OCI-M2 (cell line): Measurements from ENCODE around the gene LBX1.

ENCODE experiments used
- DNase-seq: peaks from one replicate; lab custom pipeline; 2025; ENCODE audit not compliant: unreplicated experiment; lab: John Stamatoyannopoulos, UW

LBX1 gene, protein sequence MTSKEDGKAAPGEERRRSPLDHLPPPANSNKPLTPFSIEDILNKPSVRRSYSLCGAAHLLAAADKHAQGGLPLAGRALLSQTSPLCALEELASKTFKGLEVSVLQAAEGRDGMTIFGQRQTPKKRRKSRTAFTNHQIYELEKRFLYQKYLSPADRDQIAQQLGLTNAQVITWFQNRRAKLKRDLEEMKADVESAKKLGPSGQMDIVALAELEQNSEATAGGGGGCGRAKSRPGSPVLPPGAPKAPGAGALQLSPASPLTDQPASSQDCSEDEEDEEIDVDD

DNA sequence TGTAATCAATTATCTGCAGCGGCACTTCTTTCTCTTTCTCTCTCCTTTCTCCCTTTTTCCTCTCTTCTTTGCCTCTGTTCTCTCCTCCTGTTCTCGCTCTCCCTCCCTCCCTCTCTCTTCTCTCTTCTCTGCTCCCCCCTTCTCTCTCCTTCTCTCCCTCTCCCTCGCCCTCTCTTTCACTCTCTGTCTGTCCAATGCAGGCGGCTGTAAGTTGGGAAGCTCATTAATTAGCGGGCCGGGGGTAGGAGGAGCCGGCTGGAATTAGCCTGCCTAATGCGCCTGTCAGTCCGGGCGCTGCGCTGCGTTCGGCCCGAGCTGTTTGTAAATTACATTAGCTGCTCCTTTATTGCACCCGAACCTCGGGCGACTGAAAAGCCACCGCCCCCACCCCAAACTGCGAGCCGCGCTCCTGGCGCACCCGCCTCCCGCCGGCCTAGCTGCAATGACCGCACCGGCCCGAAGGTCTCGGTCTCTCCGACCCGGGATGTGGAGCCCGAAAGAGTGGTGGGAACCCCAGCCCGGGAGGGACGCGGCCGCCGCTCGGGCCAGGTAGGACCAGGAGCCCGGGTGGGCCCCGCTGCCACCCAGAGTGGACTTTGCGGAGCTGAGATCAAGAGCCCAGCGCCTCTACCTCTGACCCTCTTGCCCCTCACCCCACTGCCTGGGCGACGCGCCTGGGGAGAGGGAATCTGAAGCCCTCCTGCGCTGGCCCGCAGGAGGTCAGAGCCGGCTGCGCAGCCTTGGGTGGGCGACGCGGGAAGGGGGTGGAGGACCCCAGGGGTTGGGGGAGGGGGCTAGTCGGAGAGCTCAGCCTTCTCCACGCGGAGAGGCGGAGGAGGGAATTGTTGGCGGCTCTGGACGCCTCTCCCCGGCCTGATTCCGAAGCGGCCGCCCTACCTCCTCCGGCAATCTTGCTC is at the start of gene LBX1:
TSS of gene LBX1 (minus strand) at position 198 of the 917 bp plus-strand sequence. CDS start 648 bp downstream, outside the sequence.
- DNase-seq: no peak

DNA sequence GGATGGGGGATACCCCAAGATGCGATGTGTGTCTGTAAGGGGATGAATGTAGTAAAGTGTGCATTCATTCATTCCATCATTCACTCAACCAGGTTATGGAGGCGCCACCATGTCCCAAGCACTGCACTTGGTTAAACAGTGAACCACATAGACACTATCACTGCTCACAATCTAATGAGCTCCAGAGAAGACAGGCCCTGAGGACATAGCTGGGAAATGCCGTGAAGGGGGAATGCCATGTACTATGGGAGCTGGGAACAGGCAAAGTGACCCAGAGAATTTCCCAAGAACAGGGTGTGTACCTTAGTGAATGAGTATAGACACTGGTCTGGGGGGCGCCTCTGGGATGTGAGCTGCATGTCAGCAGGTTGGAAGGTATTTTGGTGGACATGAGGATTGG is 44.5 kb upstream of the LBX1 start:
- no peak for DNase-seq

DNA sequence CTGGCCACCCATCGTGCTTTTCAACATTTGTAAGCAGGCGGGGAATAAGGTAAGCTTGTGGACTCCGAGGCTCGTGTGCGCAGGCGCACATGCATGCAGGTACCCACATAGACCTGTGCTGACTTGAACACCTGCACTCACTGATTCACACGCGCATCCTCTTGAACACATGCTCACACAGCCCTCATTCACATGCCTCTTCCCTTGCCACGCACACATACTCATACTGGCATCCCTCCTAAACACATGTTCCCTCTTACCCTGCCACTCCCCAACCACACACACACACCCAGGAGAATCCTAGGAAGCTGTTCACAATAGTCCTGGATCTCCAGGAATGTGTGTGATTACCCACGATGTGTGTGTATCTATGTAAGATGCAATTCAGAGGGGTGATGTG is 44.1 kb upstream of the LBX1 start:
- DNase-seq: no peak

DNA sequence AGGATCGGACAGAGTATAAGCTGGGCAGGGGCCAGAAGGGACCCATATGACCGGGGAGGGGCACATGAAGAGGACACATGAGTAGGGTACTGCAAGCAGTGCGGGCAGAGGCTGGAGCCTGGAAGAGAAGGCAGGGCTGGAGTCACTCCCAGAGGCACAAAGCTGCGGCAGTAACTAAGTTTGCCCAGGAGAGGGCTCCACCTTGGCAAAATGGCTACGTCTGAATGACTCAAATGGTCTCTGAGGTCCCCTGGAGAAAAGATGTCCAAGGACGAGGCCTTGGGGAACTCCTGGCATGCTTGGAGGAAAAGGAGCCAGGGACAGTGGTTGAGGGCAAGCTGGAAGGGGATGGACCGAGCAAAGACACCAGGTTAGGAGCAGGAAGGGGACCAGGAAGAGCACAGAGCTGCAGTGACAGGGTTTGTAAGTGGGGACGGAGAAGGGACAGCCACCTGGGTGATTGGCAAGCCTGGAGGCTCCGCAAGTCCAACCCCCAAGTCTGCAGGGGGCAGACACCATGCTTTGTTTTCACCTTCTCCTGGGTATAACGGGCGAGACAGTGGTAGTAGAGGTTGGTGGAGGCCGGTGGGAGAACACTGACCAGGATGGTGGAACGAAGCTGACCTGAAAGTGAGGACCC is 43.1 kb upstream of the LBX1 start:
- no peak for DNase-seq

DNA sequence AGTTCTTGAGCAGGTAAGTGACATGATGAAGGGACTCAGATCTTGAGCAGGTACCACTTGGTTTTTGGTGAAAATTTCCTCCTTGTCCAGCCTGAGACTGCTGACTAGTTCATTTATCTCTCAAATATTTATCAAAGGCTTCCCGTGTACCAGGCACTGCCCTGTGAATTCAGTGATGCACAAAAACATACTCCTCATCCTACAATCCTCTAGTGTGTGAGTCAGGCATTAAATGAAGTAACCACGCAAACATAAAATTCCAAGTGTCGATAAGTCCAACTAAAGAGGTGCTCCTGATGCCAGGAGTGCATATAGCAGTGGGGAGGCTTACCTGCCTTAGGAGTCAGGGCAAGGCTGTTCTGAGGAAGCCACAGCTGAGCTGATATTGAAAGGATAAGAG is 41.5 kb upstream of the LBX1 start:
- no peak for DNase-seq

DNA sequence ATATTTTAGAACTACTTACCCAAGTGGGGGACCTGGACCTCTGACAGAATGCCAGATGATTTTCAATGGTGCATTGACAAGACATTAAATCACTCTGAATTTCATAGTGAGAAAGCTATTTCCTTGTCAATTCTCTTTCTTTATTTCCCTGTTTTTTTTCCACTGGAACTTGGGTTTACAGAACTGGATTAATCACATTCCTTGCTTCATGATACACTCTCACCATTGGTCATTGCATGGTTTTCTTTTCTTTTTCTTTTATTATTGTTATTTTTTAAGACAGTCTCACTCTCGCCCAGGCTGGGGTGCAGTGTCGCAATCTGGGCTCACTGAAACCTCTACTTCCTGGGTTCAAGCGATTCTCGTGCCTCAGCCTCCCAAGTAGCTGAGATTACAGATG is 38.5 kb upstream of the LBX1 start:
- no peak for DNase-seq

DNA sequence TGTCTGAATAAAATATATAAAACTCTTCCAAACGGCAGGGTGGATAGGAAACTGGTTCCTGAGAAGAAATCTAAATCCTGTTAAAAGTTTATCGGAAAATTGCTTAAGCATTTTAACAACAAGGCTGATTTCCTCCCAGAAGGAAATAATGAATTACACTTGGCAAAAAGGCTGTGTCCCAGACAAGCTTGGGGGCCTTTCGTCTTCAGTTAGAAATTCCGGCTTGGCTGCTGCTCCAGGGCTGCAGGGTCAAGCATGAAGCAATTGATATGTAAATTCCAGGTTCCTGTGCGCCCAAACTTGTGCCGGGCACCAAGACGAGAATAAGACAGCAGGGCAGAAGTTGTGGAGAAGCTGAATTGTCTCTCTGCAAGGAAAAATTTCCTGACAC is 38.0 kb upstream of the LBX1 start:
- no peak for DNase-seq

DNA sequence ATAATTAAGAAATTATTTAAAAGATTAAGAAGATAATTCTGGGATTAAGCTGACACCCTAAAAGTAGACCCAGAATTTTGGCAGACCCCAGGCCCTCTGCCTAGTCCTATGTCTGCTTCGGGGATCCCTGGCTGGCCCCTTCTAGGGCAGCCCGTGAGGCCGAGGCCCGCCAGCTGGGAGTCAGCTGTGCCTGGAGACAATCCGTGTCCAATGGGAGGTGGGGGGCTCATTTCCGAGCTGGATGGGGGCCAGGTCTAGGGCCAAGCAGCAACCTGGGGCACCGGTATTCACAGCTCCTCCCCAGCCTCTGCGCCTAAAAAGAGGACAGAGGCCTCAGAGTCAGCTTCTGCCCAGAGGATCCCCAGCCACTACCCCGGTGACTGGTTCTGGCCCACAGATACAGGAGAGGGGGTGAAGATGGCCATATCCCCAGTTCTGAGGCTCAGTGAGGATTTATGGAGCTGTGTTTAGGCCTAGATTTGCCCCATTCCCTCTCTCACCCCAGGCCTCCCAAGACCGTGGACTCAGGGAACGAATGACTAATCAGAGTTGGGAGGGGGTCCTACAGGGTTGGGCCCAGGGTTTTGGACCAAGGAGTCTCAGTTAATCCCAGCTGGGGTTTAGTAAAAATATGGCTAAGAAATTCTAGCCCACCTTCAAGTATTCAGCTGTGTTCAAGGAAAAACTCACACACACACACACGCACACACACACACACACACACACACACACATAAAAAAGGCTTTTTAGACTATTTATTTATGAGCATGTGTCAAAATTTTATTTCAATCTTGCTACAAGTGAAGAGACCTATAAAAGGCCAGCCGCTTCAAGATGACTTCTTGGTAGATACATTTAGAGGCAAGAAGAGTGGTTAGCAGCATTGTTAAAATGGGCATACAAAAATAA is 37.4 kb upstream of the LBX1 start:
- no peak for DNase-seq

DNA sequence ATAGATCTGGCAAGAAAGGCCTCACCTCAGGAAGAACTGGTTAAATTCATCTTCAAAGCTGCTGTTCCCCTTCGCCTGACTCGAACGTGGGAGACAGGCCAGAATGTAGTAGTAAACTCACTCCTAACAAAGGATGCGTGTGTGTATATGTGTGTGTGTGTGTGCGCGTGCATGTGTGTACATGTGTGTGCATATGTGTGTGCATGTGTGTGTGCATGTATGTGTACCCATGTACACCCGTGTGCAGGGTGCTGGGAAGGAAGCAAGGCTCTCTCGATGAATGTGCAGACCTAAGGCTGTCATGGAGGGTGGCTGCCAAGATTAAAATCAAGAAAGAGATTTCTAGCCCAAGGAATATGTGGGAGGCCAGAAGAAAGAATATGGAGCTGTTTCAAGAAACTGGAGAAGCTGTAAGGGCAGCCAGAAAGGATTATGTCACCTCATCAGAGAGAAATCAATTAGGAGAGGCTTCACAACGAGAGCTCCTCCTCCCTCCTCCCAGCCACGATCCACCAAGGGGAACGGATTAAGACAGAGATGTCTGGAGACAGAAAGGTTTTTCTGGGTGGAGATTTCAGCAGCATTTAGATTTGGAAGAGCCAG is 34.0 kb upstream of the LBX1 start:
- DNase-seq: no peak

DNA sequence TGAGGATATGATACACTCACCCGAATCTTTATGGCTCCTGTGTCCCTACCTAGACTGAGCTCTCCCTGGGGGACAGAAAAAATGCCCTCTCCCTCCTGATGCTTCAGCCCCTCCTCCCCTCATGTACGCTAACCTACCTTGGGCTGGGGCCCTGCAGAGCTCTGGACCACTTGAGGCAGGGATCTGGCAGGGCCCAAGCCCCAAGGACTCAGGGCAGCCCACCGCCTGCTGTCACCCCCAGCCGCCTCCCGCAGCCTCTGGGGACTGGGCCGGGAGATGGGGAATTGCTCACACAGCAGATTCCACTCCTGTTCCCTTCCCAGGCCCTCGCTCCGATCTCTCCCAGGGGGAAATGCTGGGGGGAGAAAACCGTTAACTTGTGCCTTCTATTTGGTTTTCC is 32.9 kb upstream of the LBX1 start:
- DNase-seq: no peak

DNA sequence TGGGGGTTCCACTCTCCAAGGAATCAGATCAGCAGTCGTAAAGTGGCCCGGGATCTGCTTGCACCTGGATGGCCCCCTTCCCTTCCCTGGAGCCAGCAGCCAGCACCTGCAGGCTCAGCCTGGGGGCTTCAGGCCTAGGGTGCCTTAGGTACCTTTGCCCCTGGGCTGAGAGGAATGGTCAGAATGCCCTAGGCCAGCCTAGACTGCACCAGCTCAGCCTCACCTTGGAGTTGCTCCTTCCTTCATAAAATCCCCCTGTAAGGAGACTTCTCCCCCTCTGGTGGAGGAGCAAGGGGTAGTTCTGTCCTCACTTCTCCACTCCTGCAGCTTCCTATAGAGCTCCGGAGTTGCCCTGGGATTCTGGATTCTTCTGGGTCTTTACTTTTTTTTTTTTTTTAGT is 32.4 kb upstream of the LBX1 start:
- no peak for DNase-seq

DNA sequence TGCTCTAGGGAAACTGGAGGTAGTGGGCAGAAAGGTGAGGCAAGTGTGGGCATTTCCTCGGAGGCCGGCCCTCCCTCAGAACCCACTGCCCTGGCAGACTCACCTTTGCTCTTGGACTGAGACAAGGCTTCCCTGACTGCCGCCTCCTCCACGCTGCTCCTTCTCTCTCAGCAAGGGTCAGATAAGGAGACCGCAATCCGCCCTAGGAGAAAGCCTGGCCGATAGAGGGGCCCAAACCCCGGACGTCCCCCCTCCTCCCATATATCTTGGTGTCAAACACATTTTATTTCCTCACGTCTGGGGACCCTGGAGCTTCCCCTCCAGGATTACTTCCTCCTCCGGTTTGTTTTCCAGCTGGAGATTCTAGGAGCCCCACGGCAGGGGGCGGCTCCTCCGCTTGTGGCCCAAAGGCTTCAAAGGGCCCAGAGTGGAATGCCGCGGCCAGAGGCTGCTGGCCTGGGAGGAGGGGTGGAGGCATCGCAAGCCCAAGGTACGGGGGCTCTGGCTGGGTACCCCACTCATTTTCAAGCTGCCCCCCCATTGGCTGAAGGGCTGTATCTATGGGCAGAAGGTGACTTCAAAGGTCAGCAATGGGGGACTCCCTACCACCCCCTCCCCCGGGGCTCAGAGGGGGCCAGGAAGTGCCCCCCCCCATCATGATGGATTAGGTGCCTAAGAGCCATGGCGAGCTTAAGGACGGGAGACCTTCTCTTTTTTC is 31.7 kb upstream of the LBX1 start:
- no peak for DNase-seq

DNA sequence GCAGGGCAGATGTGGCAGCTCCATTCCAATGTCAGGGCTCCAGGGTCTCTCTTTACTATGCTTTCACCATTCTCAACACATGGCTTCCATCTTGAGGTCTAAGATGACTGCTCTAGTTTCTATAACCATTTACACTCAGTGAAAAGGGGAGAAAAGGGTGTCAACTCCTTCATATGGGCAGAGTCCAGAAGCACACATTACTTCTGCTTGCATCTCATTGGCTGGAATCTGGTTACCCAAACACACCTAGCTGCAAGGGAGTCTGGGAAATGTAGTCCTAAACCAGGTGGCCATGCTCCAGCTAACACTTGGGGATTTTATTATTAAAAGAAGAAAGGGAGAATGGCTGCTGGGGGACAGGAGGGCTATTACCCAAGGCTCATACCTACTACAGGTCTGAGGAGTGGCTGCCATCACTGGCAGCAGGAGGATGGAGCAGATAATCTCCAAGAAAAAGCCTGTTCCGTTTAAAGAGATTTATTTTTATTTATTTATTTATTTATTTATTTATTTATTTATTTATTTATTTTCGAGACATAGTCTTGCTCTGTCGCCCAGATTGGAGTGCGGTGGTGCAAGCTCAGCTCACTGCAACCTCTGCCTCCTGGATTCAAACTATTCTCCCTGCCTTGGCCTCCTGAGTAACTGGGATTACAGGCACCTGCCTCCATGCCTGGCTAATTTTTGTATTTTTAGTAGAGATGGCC is 29.1 kb upstream of the LBX1 start:
- DNase-seq: no peak

DNA sequence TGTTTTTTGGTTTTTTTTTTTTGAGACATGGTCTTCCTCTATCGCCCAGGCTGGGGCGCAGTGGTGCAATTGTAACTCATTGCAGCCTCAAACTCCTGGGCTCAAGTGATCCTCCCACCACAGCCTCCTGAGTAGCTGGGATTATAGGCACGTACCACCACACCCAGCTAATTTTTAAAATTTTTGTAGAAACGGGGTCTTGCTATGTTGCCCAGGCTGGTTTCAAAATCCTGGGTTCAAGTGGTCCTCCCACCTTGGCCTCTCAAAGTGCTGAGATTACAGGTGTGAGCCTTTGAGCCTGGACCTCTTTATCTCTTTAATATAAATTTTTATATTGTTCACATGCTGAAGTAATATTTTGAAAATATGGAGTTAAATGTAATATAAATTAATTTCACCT is 28.2 kb upstream of the LBX1 start:
- no peak for DNase-seq

DNA sequence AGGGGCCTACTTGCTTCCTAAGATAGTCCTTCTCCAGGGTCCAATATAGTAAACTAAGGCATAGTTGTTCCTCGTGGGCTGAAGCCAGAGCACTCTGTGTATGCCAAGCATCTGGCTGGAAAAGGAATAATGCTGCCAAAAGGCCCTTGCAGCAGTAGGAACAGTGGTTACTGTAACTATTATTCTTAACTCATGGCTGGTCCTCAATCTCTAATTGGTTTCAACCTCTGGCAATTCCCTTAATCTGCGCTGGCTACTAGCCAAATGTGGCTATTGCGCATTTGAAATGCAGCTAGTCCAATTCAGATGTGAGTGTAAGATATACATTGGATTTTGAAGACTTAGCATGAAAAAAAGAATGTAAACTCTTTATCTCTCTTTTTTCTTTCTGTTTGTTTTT is 27.8 kb upstream of the LBX1 start:
- no peak for DNase-seq

DNA sequence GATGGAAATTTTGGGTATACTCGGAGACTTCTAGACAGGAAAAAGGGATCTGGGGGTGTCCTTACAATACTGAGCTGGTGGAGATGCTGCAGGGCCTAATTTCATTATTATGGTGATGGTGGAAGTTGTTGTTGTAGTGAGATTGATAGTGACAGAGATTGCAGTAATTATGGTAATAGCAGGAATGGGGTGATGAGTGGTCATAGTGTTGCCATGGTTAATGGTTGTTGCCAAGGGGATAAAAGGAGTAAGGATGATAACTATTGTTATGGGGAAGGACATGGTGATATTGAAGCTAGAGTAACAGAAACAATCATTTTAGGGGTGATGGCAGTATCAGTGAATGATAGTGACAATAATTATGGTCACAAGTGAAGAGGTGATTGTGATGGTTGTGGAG is 27.1 kb upstream of the LBX1 start:
- no peak for DNase-seq

DNA sequence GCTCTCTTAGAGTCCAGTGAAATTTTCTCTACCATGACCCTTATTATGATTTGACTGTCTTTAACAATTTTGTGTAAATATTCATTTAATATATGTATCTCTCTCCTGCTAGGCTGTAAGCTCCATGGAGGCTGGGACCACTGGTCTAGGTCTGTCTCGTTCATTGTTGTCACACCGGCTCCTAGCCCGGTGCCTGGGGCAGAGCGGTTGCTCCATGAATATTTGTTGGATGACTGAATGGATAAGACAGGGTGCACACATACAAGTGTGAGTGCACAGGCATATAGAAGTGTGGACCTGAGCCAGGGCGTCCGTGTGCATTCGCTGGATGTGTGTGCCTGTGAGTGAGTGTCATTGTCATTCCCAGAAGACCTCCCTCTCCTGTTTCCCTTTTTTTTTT is 20.9 kb upstream of the LBX1 start:
- DNase-seq: no peak

DNA sequence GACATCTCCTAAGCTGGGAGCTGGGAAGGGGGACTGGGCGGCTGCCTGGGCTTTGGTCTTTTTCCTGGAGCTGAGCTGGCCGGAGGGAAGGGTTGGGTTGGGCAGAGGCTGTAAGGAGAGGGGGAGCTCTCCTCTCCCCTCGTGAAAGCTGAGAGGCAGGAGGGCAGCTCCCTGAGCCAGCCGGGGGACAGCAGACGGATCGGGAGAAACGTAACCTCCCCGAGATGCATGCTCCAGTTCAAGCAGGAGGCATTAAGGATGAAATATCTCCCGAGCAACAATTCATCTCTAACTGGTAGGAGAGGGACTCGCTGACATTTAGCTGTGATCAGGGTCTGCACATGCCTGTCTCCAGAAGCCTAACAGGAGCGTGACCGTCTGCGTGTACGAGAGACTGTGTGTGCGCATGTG is 19.9 kb upstream of the LBX1 start:
- no peak for DNase-seq

DNA sequence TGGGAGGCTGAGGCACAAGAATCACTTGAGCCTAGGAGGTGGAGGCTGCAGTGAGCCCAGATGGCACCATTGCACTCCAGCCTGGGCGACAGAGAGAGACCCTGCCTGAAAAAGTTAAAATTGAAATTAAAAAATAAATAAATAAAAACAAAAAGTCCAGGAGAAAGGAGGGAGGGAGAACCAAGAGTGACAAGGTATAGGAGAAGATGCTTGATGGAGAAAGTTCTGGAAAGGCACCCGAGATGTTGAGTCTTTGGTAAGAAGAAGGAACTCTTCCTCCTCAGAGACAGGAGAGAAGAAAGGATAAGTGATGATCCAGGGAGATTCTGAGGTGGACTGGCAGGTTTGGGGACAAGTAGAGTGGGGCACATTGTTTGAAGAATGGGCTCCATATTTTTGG is 17.4 kb upstream of the LBX1 start:
- no peak for DNase-seq
